ENCODE data around the gene LOC101059915.
"Not testable (repeated sequence)": the region's sequence is repeated elsewhere in the genome, so short reads cannot be mapped to it uniquely, and the experiment has no call there.

Gene LOC101059915

GRCh38 chrX:71676068-71676795, 8.9 kb downstream of the LOC101059915 start:
- DNase-seq, result not testable (repeated sequence)

- not testable (repeated sequence) for DNase-seq
Measured at GRCh38 chrX:71677195-71677594, 9.8 kb downstream of the LOC101059915 start.

GRCh38 chrX:71679575-71680207, 12.3 kb downstream of the LOC101059915 start:
- DNase-seq, result no peak

- DNase-seq, result not testable (repeated sequence)
Measured at GRCh38 chrX:71696641-71697465, 29.5 kb downstream of the LOC101059915 start.

- DNase-seq, result not testable (repeated sequence)
Measured at GRCh38 chrX:71697466-71698298, 30.3 kb downstream of the LOC101059915 start.

GRCh38 chrX:71698299-71699022, 31.1 kb downstream of the LOC101059915 start:
- not testable (repeated sequence) for DNase-seq

GRCh38 chrX:71699023-71699344, 31.6 kb downstream of the LOC101059915 start:
- DNase-seq, result not testable (repeated sequence)

- not testable (repeated sequence) for DNase-seq
Measured at GRCh38 chrX:71702853-71703252, 35.5 kb downstream of the LOC101059915 start.

- DNase-seq, result not testable (repeated sequence)
Measured at GRCh38 chrX:71714064-71714463, 46.7 kb downstream of the LOC101059915 start.

GRCh38 chrX:71715551-71715950, 48.2 kb downstream of the LOC101059915 start:
- not testable (repeated sequence) for DNase-seq

- DNase-seq, result not testable (repeated sequence)
Measured at GRCh38 chrX:71716323-71716722, 49.0 kb downstream of the LOC101059915 start.

- not testable (repeated sequence) for DNase-seq
Measured at GRCh38 chrX:71718185-71718584, 50.8 kb downstream of the LOC101059915 start, which contains the start of gene CXorf49. TSS of gene CXorf49 (minus strand) at chrX:71718285. CDS start at chrX:71718151, 134 bp downstream.

GRCh38 chrX:71719195-71719594, 51.8 kb downstream of the LOC101059915 start:
- DNase-seq, result not testable (repeated sequence)

- not testable (repeated sequence) for DNase-seq
Measured at GRCh38 chrX:71720289-71720886, 53.0 kb downstream of the LOC101059915 start.
